Liver (tissue), 9 donors: Measurements from ENCODE around the gene C19orf44. TPM values are rescaled to one million over a fixed set of nuclear protein-coding genes. Genes with fewer than 3 reads are reported as not detected.

ENCODE experiments used
- DNase-seq: peaks from one replicate; pipeline ENCODE4 v3.0.0-alpha.2; 2017; ENCODE audit warnings: low spot score
- H3K27ac ChIP-seq, 2 donors: one replicate each; pipeline ENCODE4 v1.7.0; 2013; ENCODE audit warnings: inconsistent platforms in 2 of 2, low read length in 2 of 2, control low read depth in 1 of 2, low read depth in 1 of 2, mild to moderate bottlenecking in 1 of 2
- H3K27me3 ChIP-seq, 4 donors: one replicate each; pipeline versions ENCODE4 v1.6.1 to v1.7.0; 2013; ENCODE audit warnings: low read length in 3 of 4, inconsistent platforms in 1 of 4, mild to moderate bottlenecking in 1 of 4, moderate library complexity in 1 of 4; ENCODE audit not compliant: control insufficient read depth in 4 of 4, insufficient read depth in 4 of 4
- H3K36me3 ChIP-seq, 4 donors: one replicate each; pipeline versions ENCODE4 v1.6.1 to v1.7.0; 2013; ENCODE audit warnings: low read length in 3 of 4, mild to moderate bottlenecking in 3 of 4, low read depth in 1 of 4, moderate library complexity in 1 of 4; ENCODE audit not compliant: control insufficient read depth in 4 of 4, insufficient read depth in 3 of 4
- H3K4me1 ChIP-seq, 4 donors: one replicate each; pipeline versions ENCODE4 v1.6.1 to v1.7.0; 2013; ENCODE audit warnings: low read length in 3 of 4, mild to moderate bottlenecking in 3 of 4, moderate library complexity in 1 of 4; ENCODE audit not compliant: control insufficient read depth in 4 of 4, insufficient read depth in 4 of 4
- H3K4me3 ChIP-seq, 3 donors: one replicate each; pipeline versions ENCODE4 v1.6.1 to v1.7.0; 2013; ENCODE audit warnings: low read length in 3 of 3, control low read depth in 1 of 3, low read depth in 1 of 3, mild to moderate bottlenecking in 1 of 3
- H3K9ac ChIP-seq, 2 donors: one replicate each; pipeline ENCODE4 v1.7.0; 2013; ENCODE audit warnings: low read length in 2 of 2, mild to moderate bottlenecking in 2 of 2, moderate library complexity in 2 of 2, control low read depth in 1 of 2, low read depth in 1 of 2
- H3K9me3 ChIP-seq, 4 donors: one replicate each; pipeline versions ENCODE4 v1.6.1 to v1.7.0; 2013; ENCODE audit warnings: low read length in 3 of 4; ENCODE audit not compliant: control insufficient read depth in 4 of 4
- EGR1 ChIP-seq, 2 donors: IDR thresholded peaks; 2 replicates each; pipeline ENCODE4 v1.6.1; 2016 to 2018; ENCODE audit warnings: antibody characterized with exemption in 2 of 2, low read depth in 2 of 2
- FOXA1 ChIP-seq: IDR thresholded peaks from 2 replicates; pipeline ENCODE4 v1.6.1; 2016; ENCODE audit warnings: antibody characterized with exemption
- GABPA ChIP-seq, 2 donors: IDR thresholded peaks in 1 of 2; conservative IDR thresholded peaks in 1 of 2; 2 replicates each; pipeline ENCODE4 v1.6.1; 2016; ENCODE audit warnings: antibody characterized with exemption in 2 of 2, mild to moderate bottlenecking in 1 of 2, moderate library complexity in 1 of 2
- HNF4A ChIP-seq, 2 donors: conservative IDR thresholded peaks; 2 replicates each; pipeline ENCODE4 v1.6.1; 2016; ENCODE audit warnings: antibody characterized with exemption in 2 of 2, mild to moderate bottlenecking in 2 of 2
- JUND ChIP-seq, 2 donors: IDR thresholded peaks; 2 replicates each; pipeline ENCODE4 v1.6.1; 2016; ENCODE audit warnings: antibody characterized with exemption in 2 of 2
- MAX ChIP-seq: IDR thresholded peaks from 2 replicates; pipeline ENCODE4 v1.6.1; 2016; ENCODE audit warnings: antibody characterized with exemption
- NR2F2 ChIP-seq: IDR thresholded peaks from 2 replicates; pipeline ENCODE4 v1.6.1; 2016; ENCODE audit warnings: antibody characterized with exemption
- TAF1 ChIP-seq: conservative IDR thresholded peaks from 2 replicates; pipeline ENCODE4 v1.6.1; 2016; ENCODE audit warnings: antibody characterized with exemption, mild to moderate bottlenecking
- WGBS: extraction: QIAGEN DNeasy Blood & Tissue Kit; methylation state at CpG from one replicate; pipeline ENCODE4 v1.1.7; 2013; 5-methylcytosine and 5-hydroxymethylcytosine counted together
- polyA plus RNA-seq, 2 donors: library from polyadenylated mRNA; stranded (reverse) in 1 of 2; unstranded in 1 of 2; fragments of 200-250 nt in 1 of 2; fragments of >200 nt in 1 of 2; fragmentation: Nextera tagmentation in 1 of 2; extraction: Ambion mirVana in 1 of 2; gene quantifications; one replicate each; pipeline versions ENCODE4 v1.2.1 to v1.2.3, GENCODE V29; 2013 to 2015
- total RNA-seq, 2 donors: library from RNA; depleted of rRNA; stranded (reverse); fragments of >200 nt; gene quantifications; one replicate each; pipeline ENCODE4 v1.2.3, GENCODE V29; 2014
- TF ChIP-seq, protein P1 (sequence below): fragments of 150-350 bp; IDR thresholded peaks from 2 replicates; pipeline ENCODE4 v1.5.1; 2017; ENCODE audit warnings: improper control_type of control experiment, low read depth, low read length; ENCODE audit not compliant: missing input control
- TF ChIP-seq, protein P2 (sequence below): IDR thresholded peaks from 2 replicates; pipeline ENCODE4 v1.6.1; 2016; ENCODE audit warnings: antibody characterized with exemption
- TF ChIP-seq, protein P3 (sequence below): IDR thresholded peaks from 2 replicates; pipeline ENCODE4 v1.6.1; 2016; ENCODE audit warnings: antibody characterized with exemption, mild to moderate bottlenecking
- donor health status: healthy.
- donor health status: healthy.
- donor health status: healthy.
- donor health status: healthy.
- donor health status: healthy.

C19orf44 gene
- total and polyA plus RNA-seq, 4 donors, result 0.89 to 3.0 (median 1.3) TPM

DNA sequence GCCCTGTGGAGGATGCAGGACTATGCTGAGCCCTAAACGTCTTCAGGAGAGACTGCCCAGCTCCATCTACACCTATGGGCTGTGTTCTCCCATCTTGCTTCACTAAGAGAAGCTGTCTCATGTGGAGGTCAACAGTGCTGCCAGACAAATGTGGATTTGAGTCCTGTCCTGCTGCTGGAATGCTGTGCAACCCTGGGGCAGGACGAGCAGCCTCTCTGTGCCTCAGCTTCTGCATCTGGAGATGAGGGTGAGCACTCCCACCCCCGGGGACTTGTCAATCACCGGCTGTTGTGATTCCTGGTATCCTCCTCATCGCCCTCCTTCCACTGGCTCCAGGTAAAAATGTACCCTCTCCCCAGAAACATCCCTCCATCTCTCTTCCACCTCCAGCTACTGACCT is 40.7 kb upstream of the C19orf44 start:
- H3K9ac ChIP-seq, result no peak overlapping the region
- no peak for DNase-seq
- H3K27me3 ChIP-seq, result no peaks in the 10 kb centered on the region
- peaks cover 8 to 51% (median 29%) of the 10 kb centered on the region in 4 donors for H3K4me1 ChIP-seq
- 95% methylated on average over 5 of the region's 5 CpGs for WGBS
- no peak for TF ChIP-seq HNF4A (conservative IDR thresholded peaks at IDR 0.05)
- no peak for TF ChIP-seq JUND (IDR thresholded peaks at IDR 0.05)
- no peaks in the 10 kb centered on the region for H3K9me3 ChIP-seq
- H3K4me3 ChIP-seq, result no peak overlapping the region
- no peaks in the 10 kb centered on the region for H3K36me3 ChIP-seq
- peak overlapping the region in 1 of 2 donors; percentile 5 for H3K27ac ChIP-seq

DNA sequence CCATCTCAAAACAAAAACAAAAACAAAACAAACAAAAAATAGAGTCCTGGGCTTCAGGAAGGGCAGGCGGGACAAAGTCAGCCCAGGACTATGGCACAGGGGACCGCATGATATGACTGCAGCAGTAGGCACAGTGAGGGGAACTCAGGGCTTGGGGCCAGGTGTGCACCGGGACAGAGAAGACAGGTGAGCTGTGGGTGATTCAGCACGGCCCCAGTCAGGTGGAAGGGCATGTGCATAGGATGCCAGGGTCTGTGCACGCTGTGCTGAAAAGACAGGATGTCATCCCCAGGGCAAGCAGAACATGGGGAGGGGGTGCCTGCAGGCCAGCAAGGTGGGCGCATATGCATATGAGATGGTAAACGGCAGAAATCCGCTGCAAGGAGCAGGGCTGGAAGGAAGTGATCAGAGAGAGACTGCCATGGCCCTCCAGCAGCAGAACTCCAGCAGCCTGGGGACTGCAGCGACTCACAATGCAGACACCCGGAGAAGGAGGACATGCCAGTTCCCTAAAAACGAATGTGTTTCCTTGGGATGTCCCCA is 39.5 kb upstream of the C19orf44 start:
- no peaks in the 10 kb centered on the region for H3K27me3 ChIP-seq
- H3K4me3 ChIP-seq, result no peak overlapping the region
- H3K36me3 ChIP-seq, result no peaks in the 10 kb centered on the region
- peak overlapping the region in 1 of 2 donors; percentile 13 for H3K27ac ChIP-seq
- no peaks in the 10 kb centered on the region for H3K9me3 ChIP-seq
- WGBS, result 79% methylated on average over 11 of the region's 11 CpGs
- peaks cover 8 to 54% (median 32%) of the 10 kb centered on the region in 4 donors for H3K4me1 ChIP-seq
- no peak for DNase-seq
- TF ChIP-seq, protein P1, sequence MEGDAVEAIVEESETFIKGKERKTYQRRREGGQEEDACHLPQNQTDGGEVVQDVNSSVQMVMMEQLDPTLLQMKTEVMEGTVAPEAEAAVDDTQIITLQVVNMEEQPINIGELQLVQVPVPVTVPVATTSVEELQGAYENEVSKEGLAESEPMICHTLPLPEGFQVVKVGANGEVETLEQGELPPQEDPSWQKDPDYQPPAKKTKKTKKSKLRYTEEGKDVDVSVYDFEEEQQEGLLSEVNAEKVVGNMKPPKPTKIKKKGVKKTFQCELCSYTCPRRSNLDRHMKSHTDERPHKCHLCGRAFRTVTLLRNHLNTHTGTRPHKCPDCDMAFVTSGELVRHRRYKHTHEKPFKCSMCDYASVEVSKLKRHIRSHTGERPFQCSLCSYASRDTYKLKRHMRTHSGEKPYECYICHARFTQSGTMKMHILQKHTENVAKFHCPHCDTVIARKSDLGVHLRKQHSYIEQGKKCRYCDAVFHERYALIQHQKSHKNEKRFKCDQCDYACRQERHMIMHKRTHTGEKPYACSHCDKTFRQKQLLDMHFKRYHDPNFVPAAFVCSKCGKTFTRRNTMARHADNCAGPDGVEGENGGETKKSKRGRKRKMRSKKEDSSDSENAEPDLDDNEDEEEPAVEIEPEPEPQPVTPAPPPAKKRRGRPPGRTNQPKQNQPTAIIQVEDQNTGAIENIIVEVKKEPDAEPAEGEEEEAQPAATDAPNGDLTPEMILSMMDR, result no peak
- no peak for TF ChIP-seq TAF1
- TF ChIP-seq, protein P2, sequence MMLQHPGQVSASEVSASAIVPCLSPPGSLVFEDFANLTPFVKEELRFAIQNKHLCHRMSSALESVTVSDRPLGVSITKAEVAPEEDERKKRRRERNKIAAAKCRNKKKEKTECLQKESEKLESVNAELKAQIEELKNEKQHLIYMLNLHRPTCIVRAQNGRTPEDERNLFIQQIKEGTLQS, result no peak
- TF ChIP-seq MAX, result no peak
- TF ChIP-seq, protein P3, sequence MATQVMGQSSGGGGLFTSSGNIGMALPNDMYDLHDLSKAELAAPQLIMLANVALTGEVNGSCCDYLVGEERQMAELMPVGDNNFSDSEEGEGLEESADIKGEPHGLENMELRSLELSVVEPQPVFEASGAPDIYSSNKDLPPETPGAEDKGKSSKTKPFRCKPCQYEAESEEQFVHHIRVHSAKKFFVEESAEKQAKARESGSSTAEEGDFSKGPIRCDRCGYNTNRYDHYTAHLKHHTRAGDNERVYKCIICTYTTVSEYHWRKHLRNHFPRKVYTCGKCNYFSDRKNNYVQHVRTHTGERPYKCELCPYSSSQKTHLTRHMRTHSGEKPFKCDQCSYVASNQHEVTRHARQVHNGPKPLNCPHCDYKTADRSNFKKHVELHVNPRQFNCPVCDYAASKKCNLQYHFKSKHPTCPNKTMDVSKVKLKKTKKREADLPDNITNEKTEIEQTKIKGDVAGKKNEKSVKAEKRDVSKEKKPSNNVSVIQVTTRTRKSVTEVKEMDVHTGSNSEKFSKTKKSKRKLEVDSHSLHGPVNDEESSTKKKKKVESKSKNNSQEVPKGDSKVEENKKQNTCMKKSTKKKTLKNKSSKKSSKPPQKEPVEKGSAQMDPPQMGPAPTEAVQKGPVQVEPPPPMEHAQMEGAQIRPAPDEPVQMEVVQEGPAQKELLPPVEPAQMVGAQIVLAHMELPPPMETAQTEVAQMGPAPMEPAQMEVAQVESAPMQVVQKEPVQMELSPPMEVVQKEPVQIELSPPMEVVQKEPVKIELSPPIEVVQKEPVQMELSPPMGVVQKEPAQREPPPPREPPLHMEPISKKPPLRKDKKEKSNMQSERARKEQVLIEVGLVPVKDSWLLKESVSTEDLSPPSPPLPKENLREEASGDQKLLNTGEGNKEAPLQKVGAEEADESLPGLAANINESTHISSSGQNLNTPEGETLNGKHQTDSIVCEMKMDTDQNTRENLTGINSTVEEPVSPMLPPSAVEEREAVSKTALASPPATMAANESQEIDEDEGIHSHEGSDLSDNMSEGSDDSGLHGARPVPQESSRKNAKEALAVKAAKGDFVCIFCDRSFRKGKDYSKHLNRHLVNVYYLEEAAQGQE, result no peak
- no peak for TF ChIP-seq NR2F2
- TF ChIP-seq FOXA1, result no peak
- TF ChIP-seq EGR1 (IDR thresholded peaks at IDR 0.05; ENCODE audit: low read depth in 2 of 2), result no peak
- H3K9ac ChIP-seq, result no peak overlapping the region

DNA sequence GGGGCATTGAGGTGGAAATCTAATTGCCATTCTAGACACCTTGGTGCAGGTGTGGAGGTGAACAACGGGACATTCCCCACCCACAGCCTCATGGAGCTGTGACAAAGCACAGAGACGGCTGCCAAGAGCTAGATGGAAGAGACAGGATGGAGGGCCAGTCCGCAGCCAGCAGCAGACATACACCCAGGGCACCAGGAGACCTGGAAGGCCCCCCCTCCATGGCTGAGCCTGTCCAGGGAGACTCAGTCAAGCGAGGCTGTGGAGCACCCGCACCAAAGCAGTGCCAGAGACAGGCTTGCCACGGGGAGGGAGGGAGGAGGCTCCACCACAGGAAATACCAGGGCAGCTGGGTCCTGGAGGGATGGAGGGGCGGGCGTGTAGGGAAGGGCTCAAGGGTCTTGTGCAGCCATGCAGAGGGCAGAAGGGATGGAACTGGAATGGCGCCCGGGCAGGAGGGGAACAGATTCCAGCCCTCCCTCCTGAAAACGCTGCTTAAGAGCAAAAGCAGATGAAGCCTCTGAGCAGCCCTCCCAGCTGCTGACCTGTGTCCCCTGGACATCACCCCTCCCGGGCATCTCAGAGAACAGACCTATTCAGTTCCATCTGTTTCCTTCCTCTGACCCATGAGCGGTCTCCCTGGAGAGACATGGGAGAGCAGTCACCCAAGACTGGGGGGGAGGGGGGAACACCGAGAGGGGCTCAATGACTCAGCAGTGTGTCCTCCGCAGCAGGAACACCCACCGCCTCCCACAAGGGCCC is 38.8 kb upstream of the C19orf44 start:
- H3K9ac ChIP-seq, result no peak overlapping the region
- WGBS, result 60% methylated on average over 16 of the region's 16 CpGs
- H3K9me3 ChIP-seq, result no peaks in the 10 kb centered on the region
- peaks cover 8 to 54% (median 32%) of the 10 kb centered on the region in 4 donors for H3K4me1 ChIP-seq
- DNase-seq, result no peak
- TF ChIP-seq NR2F2, result peak; percentile 83
- TF ChIP-seq GABPA (IDR thresholded peaks at IDR 0.05 in 1 of 2, conservative IDR thresholded peaks at IDR 0.05 in 1 of 2), result no peak
- H3K27me3 ChIP-seq, result no peaks in the 10 kb centered on the region
- H3K4me3 ChIP-seq, result no peak overlapping the region
- H3K27ac ChIP-seq, result peak overlapping the region in 1 of 2 donors; percentile 13
- no peaks in the 10 kb centered on the region for H3K36me3 ChIP-seq
